ENCODE results near the gene KIR2DL4. TPM values are rescaled to one million over a fixed set of nuclear protein-coding genes. Genes with fewer than 3 reads are reported as not detected.
A peak's percentile ranks its signal among the peaks of the same experiment; 100 is the strongest.
"Not testable (repeated sequence)": the region's sequence is repeated elsewhere in the genome, so short reads cannot be mapped to it uniquely, and the experiment has no call there.

The KIR2DL4 gene
- total RNA-seq, 2 experiments from 2014 or later, result not detected

DNA sequence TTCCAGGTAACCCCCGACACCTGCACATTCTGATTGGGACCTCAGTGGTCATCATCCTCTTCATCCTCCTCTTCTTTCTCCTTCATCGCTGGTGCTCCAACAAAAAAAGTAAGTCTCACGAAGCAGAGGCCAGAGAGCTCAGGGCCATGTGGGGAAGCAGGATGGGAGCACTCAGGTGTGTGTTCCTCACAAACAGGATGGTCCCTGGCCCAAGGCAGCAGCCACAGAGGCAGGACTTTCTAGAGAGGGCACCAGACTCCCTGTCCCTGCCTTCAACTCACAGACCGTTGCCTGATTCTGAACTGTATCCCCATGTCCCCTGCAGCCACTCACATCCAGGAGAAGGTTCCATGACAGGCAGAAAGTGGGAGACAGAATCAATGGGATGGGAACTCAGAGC lies 20.5 kb upstream of the KIR2DL4 start:
- H3K27ac Mint-ChIP-seq; H3K4me1 Mint-ChIP-seq; H3K9me3 Mint-ChIP-seq; CTCF ChIA-PET; H3K4me3 Mint-ChIP-seq; H3K36me3 Mint-ChIP-seq (ENCODE audit: low read depth); H3K27me3 Mint-ChIP-seq; POLR2A ChIA-PET; DNase-seq: not testable (repeated sequence)

DNA sequence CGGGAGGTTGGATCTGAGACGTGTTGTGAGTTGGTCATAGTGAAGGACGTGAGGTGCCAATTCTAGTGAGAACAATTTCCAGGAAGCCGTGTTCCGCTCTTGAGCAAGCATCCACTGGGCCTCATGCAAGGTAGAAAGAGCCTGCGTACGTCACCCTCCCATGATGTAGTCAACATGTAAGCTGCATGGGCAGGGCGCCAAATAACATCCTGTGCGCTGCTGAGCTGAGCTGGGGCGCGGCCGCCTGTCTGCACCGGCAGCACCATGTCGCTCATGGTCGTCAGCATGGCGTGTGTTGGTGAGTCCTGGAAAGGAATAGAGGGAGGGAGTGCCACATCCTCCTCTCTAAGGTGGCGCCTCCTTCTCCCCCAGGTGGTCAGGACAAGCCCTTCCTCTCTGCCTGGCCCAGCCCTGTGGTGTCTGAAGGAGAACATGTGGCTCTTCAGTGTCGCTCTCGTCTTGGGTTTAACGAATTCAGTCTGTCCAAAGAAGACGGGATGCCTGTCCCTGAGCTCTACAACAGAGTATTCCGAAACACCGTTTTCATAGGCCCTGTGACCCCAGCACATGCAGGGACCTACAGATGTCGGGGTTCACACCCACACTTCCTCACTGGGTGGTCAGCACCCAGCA lies 17.2 kb upstream of the KIR2DL4 start:
- H3K4me1 Mint-ChIP-seq; H3K27me3 Mint-ChIP-seq; DNase-seq; H3K27ac Mint-ChIP-seq; POLR2A ChIA-PET; H3K4me3 Mint-ChIP-seq; H3K9me3 Mint-ChIP-seq; CTCF ChIA-PET; H3K36me3 Mint-ChIP-seq (ENCODE audit: low read depth): not testable (repeated sequence)

DNA sequence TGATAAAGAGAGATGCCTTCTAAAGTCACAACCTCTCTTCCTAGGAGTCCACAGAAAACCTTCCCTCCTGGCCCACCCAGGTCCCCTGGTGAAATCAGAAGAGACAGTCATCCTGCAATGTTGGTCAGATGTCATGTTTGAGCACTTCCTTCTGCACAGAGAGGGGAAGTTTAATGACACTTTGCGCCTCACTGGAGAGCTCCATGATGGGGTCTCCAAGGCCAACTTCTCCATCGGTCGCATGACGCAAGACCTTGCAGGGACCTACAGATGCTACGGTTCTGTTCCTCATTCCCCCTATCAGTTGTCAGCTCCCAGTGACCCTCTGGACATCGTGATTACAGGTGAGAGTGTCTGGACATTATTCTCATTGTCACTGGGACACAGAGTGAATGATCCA lies 15.3 kb upstream of the KIR2DL4 start:
- H3K27ac Mint-ChIP-seq; H3K27me3 Mint-ChIP-seq; H3K4me3 Mint-ChIP-seq; DNase-seq; H3K9me3 Mint-ChIP-seq; H3K36me3 Mint-ChIP-seq (ENCODE audit: low read depth); CTCF ChIA-PET; POLR2A ChIA-PET: not testable (repeated sequence)
- peaks cover 14% of the 10 kb centered on the region for H3K4me1 Mint-ChIP-seq

DNA sequence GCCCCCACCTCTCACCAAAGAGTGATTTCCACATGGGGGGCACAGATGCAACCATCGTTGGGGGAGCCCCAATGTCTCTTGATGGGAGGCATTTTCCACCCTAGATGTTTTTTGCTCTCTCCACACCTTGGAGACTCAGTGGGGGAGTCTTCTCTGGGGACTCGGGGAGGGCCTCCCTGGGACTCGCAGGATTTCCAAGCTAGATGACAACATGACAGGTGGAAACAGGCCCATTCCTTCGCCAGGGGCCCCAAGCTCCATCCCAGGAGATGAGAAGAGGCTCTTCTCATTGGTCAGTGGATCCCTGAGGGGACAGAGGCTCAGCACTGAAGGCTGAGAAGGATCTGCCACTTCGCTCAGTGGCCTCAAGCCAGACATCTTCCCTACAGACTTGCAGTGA lies 12.7 kb upstream of the KIR2DL4 start:
- Mint-ChIP-seq H3K27ac (no peak overlapping the region), H3K4me1 (peaks cover 16% of the 10 kb centered on the region), H3K9me3 (no peaks in the 10 kb centered on the region), H3K27me3 (peaks cover 14% of the 10 kb centered on the region), H3K36me3 (ENCODE audit: low read depth) (no peaks in the 10 kb centered on the region), H3K4me3 (no peak overlapping the region)
- ChIA-PET CTCF (no interaction called here), POLR2A (no interaction called here)
- DNase-seq, result no peak

DNA sequence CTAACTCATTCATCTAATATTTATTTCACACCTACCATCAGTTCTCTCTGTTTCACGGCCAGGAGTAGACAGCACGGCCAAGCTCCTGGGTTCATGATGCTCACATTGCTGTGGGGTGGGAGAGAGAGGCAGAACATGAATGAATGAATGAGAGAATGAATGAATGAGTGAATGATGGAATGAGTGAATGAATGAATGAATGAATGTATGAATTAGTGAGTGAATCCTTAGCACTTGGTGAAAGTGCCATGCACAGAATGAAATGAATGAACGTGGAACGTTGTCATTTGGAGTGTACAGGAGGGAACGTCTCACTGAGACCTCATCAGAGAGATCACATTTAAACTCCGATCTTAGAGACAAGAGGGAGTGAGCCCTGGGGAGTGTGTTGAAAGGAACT lies 11.9 kb upstream of the KIR2DL4 start:
- POLR2A ChIA-PET, result no interaction called here
- DNase-seq, result no peak
- Mint-ChIP-seq H3K27ac (no peak overlapping the region), H3K4me1 (peaks cover 16% of the 10 kb centered on the region), H3K9me3 (no peaks in the 10 kb centered on the region), H3K4me3 (no peak overlapping the region), H3K36me3 (ENCODE audit: low read depth) (no peaks in the 10 kb centered on the region), H3K27me3 (peaks cover 18% of the 10 kb centered on the region)
- CTCF ChIA-PET, result no interaction called here

DNA sequence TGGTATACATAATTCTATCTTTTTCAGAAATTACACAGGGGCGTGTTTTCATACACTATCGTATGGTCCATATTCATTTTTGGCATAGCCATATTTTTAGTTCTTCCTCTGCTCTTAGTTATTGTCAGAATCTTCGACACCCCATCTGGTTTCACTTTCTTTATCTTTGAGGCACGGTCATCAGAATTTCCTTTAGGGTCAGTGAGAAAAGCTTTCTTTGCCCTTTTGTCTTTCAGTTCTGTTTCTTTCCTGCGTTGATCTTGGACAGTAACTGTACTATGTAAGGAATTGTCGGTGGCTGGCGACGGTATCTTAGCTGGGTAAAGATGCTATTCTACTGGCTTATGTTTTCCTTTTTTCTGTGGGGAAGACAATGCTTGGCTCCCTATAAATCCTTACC lies 10.6 kb upstream of the KIR2DL4 start:
- ChIA-PET POLR2A (no interaction called here), CTCF (no interaction called here)
- no peak overlapping the region for H3K27ac Mint-ChIP-seq
- H3K36me3 Mint-ChIP-seq (ENCODE audit: low read depth), result no peaks in the 10 kb centered on the region
- H3K27me3 Mint-ChIP-seq, result peaks cover 26% of the 10 kb centered on the region
- peaks cover 16% of the 10 kb centered on the region for H3K4me1 Mint-ChIP-seq
- no peaks in the 10 kb centered on the region for H3K9me3 Mint-ChIP-seq
- peak overlapping the region; percentile 59 for H3K4me3 Mint-ChIP-seq
- no peak for DNase-seq

DNA sequence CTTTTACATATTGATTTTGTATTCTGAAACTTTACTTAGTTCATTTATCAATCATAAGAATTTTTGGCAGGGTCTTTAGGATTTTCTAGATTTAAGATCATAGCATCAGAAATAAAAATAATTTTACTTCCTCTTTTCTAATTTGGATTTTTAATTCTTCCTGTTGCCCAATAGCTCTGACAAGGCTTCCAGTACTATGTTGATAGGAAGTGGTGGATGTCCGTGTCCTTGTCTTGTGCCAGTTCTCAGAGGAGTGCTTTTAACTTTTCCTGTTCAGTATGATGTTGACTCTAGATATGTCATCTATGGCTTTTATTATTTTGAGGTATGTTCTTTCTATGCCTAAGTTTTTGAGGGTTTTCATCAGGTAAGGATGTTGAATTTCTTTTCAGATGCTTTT lies 7.7 kb upstream of the KIR2DL4 start:
- H3K27me3 Mint-ChIP-seq, result peaks cover 24% of the 10 kb centered on the region
- POLR2A ChIA-PET, result no interaction called here
- no peak for DNase-seq
- H3K27ac Mint-ChIP-seq, result no peak overlapping the region
- peaks cover 16% of the 10 kb centered on the region for H3K4me1 Mint-ChIP-seq
- CTCF ChIA-PET, result no interaction called here
- H3K9me3 Mint-ChIP-seq, result no peaks in the 10 kb centered on the region
- no peaks in the 10 kb centered on the region for H3K36me3 Mint-ChIP-seq (ENCODE audit: low read depth)
- no peak overlapping the region for H3K4me3 Mint-ChIP-seq

DNA sequence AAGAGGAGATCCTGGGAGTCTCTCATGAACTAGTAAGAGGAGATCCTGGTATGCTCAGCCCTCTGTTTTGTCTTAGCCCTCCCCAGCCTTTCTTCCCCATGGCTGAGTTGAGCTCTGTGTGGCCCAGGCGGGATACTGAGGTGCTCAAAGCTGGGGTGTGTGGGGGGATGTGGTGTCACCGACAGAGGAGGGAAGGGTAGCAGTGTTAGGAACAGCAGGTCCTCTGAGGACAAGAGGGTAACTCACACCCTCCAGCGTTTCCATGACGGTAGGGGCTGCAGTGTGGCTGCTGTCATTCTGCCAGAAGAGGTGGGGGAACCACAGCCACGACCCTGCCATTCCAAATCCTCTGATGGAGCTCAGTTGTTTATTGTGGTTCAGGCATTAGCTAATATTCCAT lies 691 bp downstream of the KIR2DL4 start:
- ChIA-PET POLR2A (no interaction called here), CTCF (no interaction called here)
- H3K27ac Mint-ChIP-seq, result no peak overlapping the region
- H3K9me3 Mint-ChIP-seq, result no peaks in the 10 kb centered on the region
- H3K4me1 Mint-ChIP-seq, result no peaks in the 10 kb centered on the region
- DNase-seq, result no peak
- no peak overlapping the region for H3K4me3 Mint-ChIP-seq
- no peaks in the 10 kb centered on the region for H3K36me3 Mint-ChIP-seq (ENCODE audit: low read depth)
- peaks cover 1% of the 10 kb centered on the region for H3K27me3 Mint-ChIP-seq

DNA sequence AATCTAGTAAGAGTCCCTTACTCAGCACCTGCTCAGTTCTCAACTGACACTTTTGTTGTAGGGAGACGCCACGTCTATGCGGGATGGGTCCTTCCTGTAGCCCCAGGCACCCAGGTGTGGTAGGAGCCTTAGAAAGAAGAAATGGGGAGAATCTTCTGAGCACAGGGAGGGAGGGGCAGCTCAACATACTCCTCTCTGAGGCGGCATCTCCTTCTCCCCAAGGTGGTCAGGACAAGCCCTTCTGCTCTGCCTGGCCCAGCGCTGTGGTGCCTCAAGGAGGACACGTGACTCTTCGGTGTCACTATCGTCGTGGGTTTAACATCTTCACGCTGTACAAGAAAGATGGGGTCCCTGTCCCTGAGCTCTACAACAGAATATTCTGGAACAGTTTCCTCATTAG lies 1.2 kb downstream of the KIR2DL4 start:
- no peak for DNase-seq
- H3K9me3 Mint-ChIP-seq, result no peaks in the 10 kb centered on the region
- ChIA-PET POLR2A (no interaction called here), CTCF (no interaction called here)
- H3K27ac Mint-ChIP-seq, result no peak overlapping the region
- H3K36me3 Mint-ChIP-seq (ENCODE audit: low read depth), result no peaks in the 10 kb centered on the region
- H3K27me3 Mint-ChIP-seq, result peaks cover 3% of the 10 kb centered on the region
- no peaks in the 10 kb centered on the region for H3K4me1 Mint-ChIP-seq
- H3K4me3 Mint-ChIP-seq, result no peak overlapping the region

DNA sequence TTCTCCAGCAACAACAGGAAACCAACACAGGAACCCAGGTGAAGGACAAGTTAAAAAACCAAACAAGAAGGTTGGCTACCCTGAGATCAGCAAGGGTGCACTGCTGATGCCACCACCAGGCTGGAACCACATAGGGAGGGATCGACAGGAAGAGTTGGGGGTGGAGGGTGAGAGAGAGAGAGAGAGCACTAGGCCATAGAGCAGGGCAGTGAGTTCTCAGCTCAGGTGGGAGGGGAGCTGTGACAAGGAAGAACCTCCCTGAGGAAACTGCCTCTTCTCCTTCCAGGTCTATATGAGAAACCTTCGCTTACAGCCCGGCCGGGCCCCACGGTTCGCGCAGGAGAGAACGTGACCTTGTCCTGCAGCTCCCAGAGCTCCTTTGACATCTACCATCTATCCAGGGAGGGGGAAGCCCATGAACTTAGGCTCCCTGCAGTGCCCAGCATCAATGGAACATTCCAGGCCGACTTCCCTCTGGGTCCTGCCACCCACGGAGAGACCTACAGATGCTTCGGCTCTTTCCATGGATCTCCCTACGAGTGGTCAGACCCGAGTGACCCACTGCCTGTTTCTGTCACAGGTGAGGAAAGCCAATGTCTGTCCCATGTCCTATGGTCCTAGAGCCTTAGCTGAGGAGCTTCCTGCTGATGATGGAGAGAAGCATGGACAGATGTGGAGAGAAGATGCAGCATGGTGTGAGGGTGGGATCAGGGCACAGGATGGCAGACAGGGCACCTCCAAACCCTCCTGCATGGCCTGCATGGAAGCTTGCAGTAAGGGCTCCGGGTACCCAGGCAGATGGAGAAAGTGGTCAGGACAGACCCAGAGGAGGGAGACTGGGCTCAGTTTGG lies 2.5 kb downstream of the KIR2DL4 start:
- H3K36me3 Mint-ChIP-seq (ENCODE audit: low read depth), result no peaks in the 10 kb centered on the region
- DNase-seq, result no peak
- ChIA-PET POLR2A (no interaction called here), CTCF (no interaction called here)
- H3K9me3 Mint-ChIP-seq, result no peaks in the 10 kb centered on the region
- no peak overlapping the region for H3K4me3 Mint-ChIP-seq
- no peaks in the 10 kb centered on the region for H3K4me1 Mint-ChIP-seq
- H3K27ac Mint-ChIP-seq, result no peak overlapping the region
- H3K27me3 Mint-ChIP-seq, result peaks cover 4% of the 10 kb centered on the region

DNA sequence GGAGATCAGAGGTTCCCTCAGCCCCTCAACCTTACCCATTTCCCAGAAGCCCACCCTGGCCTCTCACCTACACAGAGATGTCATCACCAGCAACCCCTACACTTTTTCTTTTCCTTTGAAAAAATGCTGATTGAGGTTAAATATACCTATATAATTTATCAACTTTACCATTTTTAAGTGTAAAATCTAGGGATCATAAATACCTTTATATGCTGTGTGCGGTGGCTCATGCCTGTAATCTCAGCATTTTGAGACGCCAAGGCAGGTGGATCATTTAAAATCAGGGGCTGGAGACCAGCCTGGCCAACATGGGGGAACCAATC lies 3.1 kb downstream of the KIR2DL4 start:
- CTCF ChIA-PET, result no interaction called here

DNA sequence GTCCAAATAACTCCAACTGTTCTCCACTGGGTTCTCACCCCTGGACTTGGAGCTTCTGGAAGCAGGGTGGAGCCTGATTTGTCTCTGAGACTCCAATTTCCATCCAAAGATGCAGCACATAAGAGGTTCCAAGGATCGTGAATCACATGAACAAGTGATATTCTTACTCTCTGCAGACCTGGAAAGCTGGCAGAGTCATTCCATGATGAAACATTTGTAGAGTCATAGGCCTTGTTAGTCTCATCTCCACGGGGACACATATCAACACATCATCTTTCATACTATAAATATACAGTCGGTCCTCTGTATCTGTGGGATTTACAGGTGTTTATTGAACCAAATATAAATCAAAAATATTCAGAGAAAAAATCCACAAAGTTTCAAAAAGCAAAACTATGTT lies 11.2 kb downstream of the KIR2DL4 start:
- POLR2A ChIA-PET; DNase-seq; H3K9me3 Mint-ChIP-seq; H3K4me3 Mint-ChIP-seq; H3K36me3 Mint-ChIP-seq (ENCODE audit: low read depth); CTCF ChIA-PET; H3K27ac Mint-ChIP-seq; H3K4me1 Mint-ChIP-seq; H3K27me3 Mint-ChIP-seq: not testable (repeated sequence)

More for the DNA sequence above, 3.1 kb downstream of the KIR2DL4 start:
- Mint-ChIP-seq H3K36me3 (ENCODE audit: low read depth) (no peaks in the 10 kb centered on the region), H3K4me1 (no peaks in the 10 kb centered on the region), H3K27ac (no peak overlapping the region), H3K27me3 (peaks cover 4% of the 10 kb centered on the region), H3K4me3 (no peak overlapping the region), H3K9me3 (no peaks in the 10 kb centered on the region)
- POLR2A ChIA-PET, result no interaction called here
- DNase-seq, result no peak

DNA sequence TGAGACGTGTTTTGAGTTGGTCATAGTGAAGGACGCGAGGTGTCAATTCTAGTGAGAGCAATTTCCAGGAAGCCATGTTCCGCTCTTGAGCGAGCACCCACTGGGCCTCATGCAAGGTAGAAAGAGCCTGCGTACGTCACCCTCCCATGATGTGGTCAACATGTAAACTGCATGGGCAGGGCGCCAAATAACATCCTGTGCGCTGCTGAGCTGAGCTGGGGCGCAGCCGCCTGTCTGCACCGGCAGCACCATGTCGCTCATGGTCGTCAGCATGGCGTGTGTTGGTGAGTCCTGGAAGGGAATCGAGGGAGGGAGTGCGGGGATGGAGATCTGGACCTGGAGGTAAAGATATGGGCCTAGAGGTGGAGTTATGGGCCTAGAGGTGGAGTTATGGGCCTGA lies 12.8 kb downstream of the KIR2DL4 start, which contains the start of gene KIR3DL1:
TSS of gene KIR3DL1 (plus strand) at position 218 of the 400 bp plus-strand sequence.
- H3K27me3 Mint-ChIP-seq; H3K4me1 Mint-ChIP-seq; H3K9me3 Mint-ChIP-seq; DNase-seq; H3K4me3 Mint-ChIP-seq; CTCF ChIA-PET; H3K27ac Mint-ChIP-seq; H3K36me3 Mint-ChIP-seq (ENCODE audit: low read depth); POLR2A ChIA-PET: not testable (repeated sequence)
